HepG2 (cell line): ENCODE measurements around the gene HAUS7.

Experiments used
- CHD2 ChIP-seq: IDR thresholded peaks from 2 replicates; pipeline ENCODE4 v1.6.1; 2011; ENCODE audit warnings: low read depth, low read length, improper control_type of control experiment
- ZNF12 ChIP-seq: sonication (generic); formaldehyde crosslinking; IDR thresholded peaks from 2 replicates; pipeline ENCODE4 v1.5.0; 2020; ENCODE audit warnings: missing genetic modification reagents

GRCh38 chrX:153398275-153398960 lies 72.0 kb downstream of the HAUS7 start:
- no peak for TF ChIP-seq ZNF12 (CRISPR knock-in tag)
- no peak for TF ChIP-seq CHD2
